Epidermal melanocyte (primary cell): Measurements from ENCODE around the gene MAP3K5.
"Not testable (repeated sequence)": the region's sequence is repeated elsewhere in the genome, so short reads cannot be mapped to it uniquely, and the experiment has no call there.

Experiments used
- DNase-seq: peaks from one replicate; pipeline ENCODE4 v3.0.0; 2011; ENCODE audit warnings: low spot score; ENCODE audit not compliant: insufficient read length

The MAP3K5 gene

GRCh38 chr6:136609873-136610706 is 182.2 kb downstream of the MAP3K5 start:
- DNase-seq, result no peak

GRCh38 chr6:136608991-136609390 is 183.3 kb downstream of the MAP3K5 start:
- no peak for DNase-seq

- no peak for DNase-seq
These were observed 184.1 kb downstream of the MAP3K5 start for GRCh38 chr6:136607932-136608772.

GRCh38 chr6:136607204-136607931 is 184.9 kb downstream of the MAP3K5 start:
- DNase-seq, result no peak

- no peak for DNase-seq
These were observed 187.3 kb downstream of the MAP3K5 start for GRCh38 chr6:136604928-136605510.

- no peak for DNase-seq
These were observed 187.9 kb downstream of the MAP3K5 start for GRCh38 chr6:136604328-136604825.

GRCh38 chr6:136600818-136601217 is 191.5 kb downstream of the MAP3K5 start:
- no peak for DNase-seq

- no peak for DNase-seq
These were observed 192.8 kb downstream of the MAP3K5 start for GRCh38 chr6:136599329-136600011.

GRCh38 chr6:136598048-136598447 is 194.2 kb downstream of the MAP3K5 start:
- no peak for DNase-seq

- DNase-seq, result no peak
These were observed 197.6 kb downstream of the MAP3K5 start for GRCh38 chr6:136594671-136595070.

GRCh38 chr6:136593748-136594490 is 198.4 kb downstream of the MAP3K5 start:
- DNase-seq, result peak; percentile 37

- DNase-seq, result no peak
These were observed 199.2 kb downstream of the MAP3K5 start for GRCh38 chr6:136592930-136593673.

GRCh38 chr6:136591617-136592016 is 200.7 kb downstream of the MAP3K5 start:
- no peak for DNase-seq

GRCh38 chr6:136590846-136591245 is 201.4 kb downstream of the MAP3K5 start:
- DNase-seq, result not testable (repeated sequence)

- DNase-seq, result no peak
These were observed 204.8 kb downstream of the MAP3K5 start for GRCh38 chr6:136587527-136587926.

GRCh38 chr6:136586295-136586694 is 206.0 kb downstream of the MAP3K5 start:
- no peak for DNase-seq

- not testable (repeated sequence) for DNase-seq
These were observed 206.8 kb downstream of the MAP3K5 start for GRCh38 chr6:136585523-136585922.

GRCh38 chr6:136584290-136584689 is 208.0 kb downstream of the MAP3K5 start:
- DNase-seq, result not testable (repeated sequence)
